H9 (cell line): ENCODE measurements around the gene CAVIN1. TPM values are rescaled to one million over a fixed set of nuclear protein-coding genes. Genes with fewer than 3 reads are reported as not detected.

Experiments used
- DNase-seq: peaks from one replicate; pipeline ENCODE4 v3.0.0-alpha.2; 2017
- H2AFZ ChIP-seq: one replicate; pipeline ENCODE4 v1.6.1; 2013; ENCODE audit warnings: mild to moderate bottlenecking, low read length, control low read depth, moderate library complexity
- H2AK5ac ChIP-seq: 2 replicates; pipeline ENCODE4 v1.6.1; 2013; ENCODE audit warnings: low read length, control low read depth, mixed read lengths; ENCODE audit not compliant: insufficient read length
- H2BK120ac ChIP-seq: one replicate; pipeline ENCODE4 v1.6.1; 2013; ENCODE audit warnings: low read depth, mild to moderate bottlenecking, low read length, control low read depth, inconsistent platforms; ENCODE audit not compliant: poor library complexity, severe bottlenecking
- H2BK12ac ChIP-seq: 2 replicates; pipeline ENCODE4 v1.6.1; 2013; ENCODE audit warnings: low read length, control low read depth, mixed read lengths, low read depth; ENCODE audit not compliant: insufficient read length
- H2BK15ac ChIP-seq: 2 replicates; pipeline ENCODE4 v1.6.1; 2013; ENCODE audit warnings: low read depth, low read length, control low read depth
- H2BK20ac ChIP-seq: one replicate; pipeline ENCODE4 v1.6.1; 2013; ENCODE audit warnings: low read depth, mild to moderate bottlenecking, low read length, control low read depth, inconsistent platforms; ENCODE audit not compliant: poor library complexity, severe bottlenecking
- H2BK5ac ChIP-seq: 2 replicates; pipeline ENCODE4 v1.6.1; 2013; ENCODE audit warnings: low read length, control low read depth, mixed read lengths; ENCODE audit not compliant: insufficient read length
- H3K14ac ChIP-seq: 2 replicates; pipeline ENCODE4 v1.6.1; 2013; ENCODE audit warnings: low read length, control low read depth; ENCODE audit not compliant: insufficient read depth
- H3K18ac ChIP-seq: 2 replicates; pipeline ENCODE4 v1.6.1; 2013; ENCODE audit warnings: low read depth, mild to moderate bottlenecking, mixed read lengths, low read length, control low read depth; ENCODE audit not compliant: insufficient read length
- H3K23ac ChIP-seq: 2 replicates; pipeline ENCODE4 v1.6.1; 2013; ENCODE audit warnings: low read length, control low read depth, mixed read lengths, low read depth; ENCODE audit not compliant: insufficient read length
- H3K23me2 ChIP-seq: 2 replicates; pipeline ENCODE4 v1.6.1; 2013; ENCODE audit warnings: low read depth, mild to moderate bottlenecking, mixed read lengths, low read length, control low read depth; ENCODE audit not compliant: insufficient read length, poor library complexity, severe bottlenecking
- H3K27ac ChIP-seq: 2 replicates; pipeline ENCODE4 v1.5.1; 2013; ENCODE audit warnings: low read length, control low read depth, mixed read lengths, low read depth; ENCODE audit not compliant: insufficient read length
- H3K27me3 ChIP-seq: 2 replicates; pipeline ENCODE4 v1.6.1; 2013; ENCODE audit warnings: low read length, control low read depth, inconsistent platforms; ENCODE audit not compliant: insufficient read depth
- H3K4ac ChIP-seq: 2 replicates; pipeline ENCODE4 v1.6.1; 2013; ENCODE audit warnings: low read depth, mild to moderate bottlenecking, control low read depth, inconsistent platforms, low read length, moderate library complexity
- H3K4me1 ChIP-seq: 2 replicates; pipeline ENCODE4 v1.6.1; 2013; ENCODE audit warnings: low read length, control low read depth, inconsistent platforms; ENCODE audit not compliant: insufficient read depth
- H3K4me2 ChIP-seq: 2 replicates; pipeline ENCODE4 v1.6.1; 2013; ENCODE audit warnings: low read length, control low read depth, mixed read lengths; ENCODE audit not compliant: insufficient read length, insufficient read depth
- H3K56ac ChIP-seq: 2 replicates; pipeline ENCODE4 v1.6.1; 2013; ENCODE audit warnings: low read depth, mild to moderate bottlenecking, mixed read lengths, low read length, control low read depth; ENCODE audit not compliant: insufficient read length
- H3K79me1 ChIP-seq: 2 replicates; pipeline ENCODE4 v1.6.1; 2013; ENCODE audit warnings: low read depth, mild to moderate bottlenecking, moderate library complexity, low read length, control low read depth, inconsistent platforms; ENCODE audit not compliant: insufficient read depth, poor library complexity, severe bottlenecking
- H3K79me2 ChIP-seq: 2 replicates; pipeline ENCODE4 v1.6.1; 2013; ENCODE audit warnings: low read length, control low read depth, inconsistent platforms; ENCODE audit not compliant: insufficient read depth
- H3K9ac ChIP-seq: 2 replicates; pipeline ENCODE4 v1.6.1; 2013; ENCODE audit warnings: low read length, control low read depth, mixed read lengths; ENCODE audit not compliant: insufficient read length; ENCODE audit errors: extremely low read depth
- H3K9me3 ChIP-seq: one replicate; pipeline ENCODE4 v1.6.1; 2013; ENCODE audit warnings: low read depth, low read length, inconsistent platforms; ENCODE audit not compliant: control insufficient read depth
- H3T11ph ChIP-seq: one replicate; pipeline ENCODE4 v1.6.1; 2013; ENCODE audit warnings: mild to moderate bottlenecking, low read length, control low read depth, inconsistent platforms
- H4K20me1 ChIP-seq: one replicate; pipeline ENCODE4 v1.6.1; 2013; ENCODE audit not compliant: control insufficient read depth, insufficient read length, insufficient read depth
- H4K5ac ChIP-seq: 2 replicates; pipeline ENCODE4 v1.6.1; 2013; ENCODE audit warnings: low read depth, mild to moderate bottlenecking, mixed read lengths, low read length, control low read depth; ENCODE audit not compliant: insufficient read length
- H4K8ac ChIP-seq: replicated peaks from 2 replicates; pipeline ENCODE4 v1.6.1; 2013; ENCODE audit warnings: low read length, control low read depth, mixed read lengths, low read depth; ENCODE audit not compliant: insufficient read length
- H4K91ac ChIP-seq: 2 replicates; pipeline ENCODE4 v1.6.1; 2013; ENCODE audit warnings: low read depth, mild to moderate bottlenecking, moderate library complexity, mixed read lengths, low read length, control low read depth; ENCODE audit not compliant: insufficient read length
- H3K27ac Mint-ChIP-seq, 3 experiments: 2 replicates in 2 of 3; 3 replicates in 1 of 3; pipeline ENCODE4 v1.8.0; 2020 to 2021; ENCODE audit warnings: mixed read lengths in 3 of 3, mild to moderate bottlenecking in 1 of 3, moderate library complexity in 1 of 3
- H3K27me3 Mint-ChIP-seq: 2 replicates; pipeline ENCODE4 v1.8.0; 2021; ENCODE audit warnings: low read depth, mild to moderate bottlenecking, moderate library complexity, mixed read lengths
- H3K36me3 Mint-ChIP-seq, 3 experiments: 2 replicates in 2 of 3; 3 replicates in 1 of 3; pipeline ENCODE4 v1.8.0; 2020 to 2021; ENCODE audit warnings: low read depth in 3 of 3, mixed read lengths in 3 of 3; ENCODE audit not compliant: insufficient read depth in 1 of 3
- H3K4me1 Mint-ChIP-seq, 2 experiments: 2 replicates each; pipeline ENCODE4 v1.8.0; 2020; ENCODE audit warnings: mixed read lengths in 2 of 2
- H3K4me3 Mint-ChIP-seq, 2 experiments: 2 replicates in 1 of 2; 3 replicates in 1 of 2; pipeline ENCODE4 v1.8.0; 2020 to 2021; ENCODE audit warnings: mild to moderate bottlenecking in 2 of 2, mixed read lengths in 2 of 2, moderate library complexity in 1 of 2
- H3K9me3 Mint-ChIP-seq, 2 experiments: 2 replicates in 1 of 2; 3 replicates in 1 of 2; pipeline ENCODE4 v1.8.0; 2020; ENCODE audit warnings: mild to moderate bottlenecking in 2 of 2, mixed read lengths in 2 of 2, moderate library complexity in 1 of 2
- WGBS: extraction: QIAGEN DNeasy Blood & Tissue Kit; methylation state at CpG from one replicate; pipeline ENCODE4 v1.1.7; 2013; ENCODE audit warnings: missing lambda C conversion rate, low lambda C conversion rate, mixed read lengths; ENCODE audit not compliant: insufficient read length; ENCODE audit errors: extremely low coverage; 5-methylcytosine and 5-hydroxymethylcytosine counted together
- total RNA-seq: library from RNA; stranded (reverse); gene quantifications from 2 replicates; pipeline ENCODE4 v1.2.1, GENCODE V29; 2021
- TF ChIP-seq, protein P1 (sequence below): fragments of 200-600 bp; sonication (generic); conservative IDR thresholded peaks from 3 replicates; pipeline ENCODE4 v1.8.0; 2021; ENCODE audit warnings: antibody characterized with exemption, mild to moderate bottlenecking

The CAVIN1 gene
- total RNA-seq, 1 experiment from 2014 or later: 65.2 TPM

DNA sequence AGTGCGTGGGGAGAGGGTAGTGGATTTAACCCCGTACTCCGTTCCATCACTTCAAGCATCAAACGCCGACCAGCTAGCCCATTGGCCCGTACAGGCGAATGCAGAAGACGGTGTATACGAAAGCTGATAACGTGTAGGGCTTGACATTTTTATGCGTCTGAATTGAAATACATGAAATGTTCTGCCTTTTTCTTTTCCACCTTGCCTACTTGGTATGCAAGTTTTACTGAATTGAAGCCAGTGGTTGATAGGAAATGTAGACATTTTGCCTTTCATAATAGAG, 34.0 kb downstream of the CAVIN1 start:
- H3K4ac ChIP-seq: no peak overlapping the region
- peak overlapping the region; percentile 61 for H4K8ac ChIP-seq
- H2BK20ac ChIP-seq: no peak overlapping the region
- no peak overlapping the region for H2BK15ac ChIP-seq
- TF ChIP-seq, protein P1, sequence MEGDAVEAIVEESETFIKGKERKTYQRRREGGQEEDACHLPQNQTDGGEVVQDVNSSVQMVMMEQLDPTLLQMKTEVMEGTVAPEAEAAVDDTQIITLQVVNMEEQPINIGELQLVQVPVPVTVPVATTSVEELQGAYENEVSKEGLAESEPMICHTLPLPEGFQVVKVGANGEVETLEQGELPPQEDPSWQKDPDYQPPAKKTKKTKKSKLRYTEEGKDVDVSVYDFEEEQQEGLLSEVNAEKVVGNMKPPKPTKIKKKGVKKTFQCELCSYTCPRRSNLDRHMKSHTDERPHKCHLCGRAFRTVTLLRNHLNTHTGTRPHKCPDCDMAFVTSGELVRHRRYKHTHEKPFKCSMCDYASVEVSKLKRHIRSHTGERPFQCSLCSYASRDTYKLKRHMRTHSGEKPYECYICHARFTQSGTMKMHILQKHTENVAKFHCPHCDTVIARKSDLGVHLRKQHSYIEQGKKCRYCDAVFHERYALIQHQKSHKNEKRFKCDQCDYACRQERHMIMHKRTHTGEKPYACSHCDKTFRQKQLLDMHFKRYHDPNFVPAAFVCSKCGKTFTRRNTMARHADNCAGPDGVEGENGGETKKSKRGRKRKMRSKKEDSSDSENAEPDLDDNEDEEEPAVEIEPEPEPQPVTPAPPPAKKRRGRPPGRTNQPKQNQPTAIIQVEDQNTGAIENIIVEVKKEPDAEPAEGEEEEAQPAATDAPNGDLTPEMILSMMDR: no peak
- H3K18ac ChIP-seq: peak overlapping the region; percentile 76
- peak overlapping the region; percentile 95 to 98 for H3K4me3 Mint-ChIP-seq
- peaks cover 36 to 37% of the 10 kb centered on the region in 2 experiments for H3K4me1 Mint-ChIP-seq
- H3K56ac ChIP-seq: no peak overlapping the region
- H3K4me1 ChIP-seq: no peaks in the 10 kb centered on the region
- peak overlapping the region; percentile 94 for H3K4me2 ChIP-seq
- H3K27me3 Mint-ChIP-seq: no peaks in the 10 kb centered on the region
- H3K79me1 ChIP-seq: peaks cover 3% of the 10 kb centered on the region
- H4K5ac ChIP-seq: peak overlapping the region; percentile 38
- no peak overlapping the region for H2BK5ac ChIP-seq
- peak overlapping the region; percentile 91 to 98 (median 95) for H3K27ac Mint-ChIP-seq
- no peak overlapping the region for H3K23ac ChIP-seq
- no peaks in the 10 kb centered on the region for H3K9me3 ChIP-seq
- no peaks in the 10 kb centered on the region for H3K27me3 ChIP-seq
- no CpG with 5 or more reads among the region's 11 CpGs for WGBS
- no peak overlapping the region for H3T11ph ChIP-seq
- H3K9ac ChIP-seq: peak overlapping the region; percentile 20
- H3K14ac ChIP-seq: peak overlapping the region; percentile 68; the same call in 1 of the 2 replicates
- H2AK5ac ChIP-seq: no peak overlapping the region
- H3K23me2 ChIP-seq: peaks cover 8% of the 10 kb centered on the region
- H3K9me3 Mint-ChIP-seq: no peaks in the 10 kb centered on the region
- H2AFZ ChIP-seq: no peak overlapping the region
- H2BK120ac ChIP-seq: no peak overlapping the region
- H3K79me2 ChIP-seq: peaks cover 24% of the 10 kb centered on the region; the same call in 1 of the 2 replicates
- H2BK12ac ChIP-seq: no peak overlapping the region
- no peak overlapping the region for H3K27ac ChIP-seq
- no peaks in the 10 kb centered on the region for H4K20me1 ChIP-seq
- no peak overlapping the region for H4K91ac ChIP-seq
- DNase-seq: no peak
- peaks cover 2 to 9% (median 3%) of the 10 kb centered on the region in 3 experiments; a peak in 4 of 7 replicates for H3K36me3 Mint-ChIP-seq
